ENCODE results near the gene LANCL3. TPM values are rescaled to one million over a fixed set of nuclear protein-coding genes. Genes with fewer than 3 reads are reported as not detected.

LANCL3 gene
- total RNA-seq, 1 experiment from 2014 or later: 0.48 TPM

GRCh38 chrX:37607243-37607642, 35.8 kb downstream of the LANCL3 start:
- POLR2A ChIA-PET: no interaction called here
- H3K36me3 Mint-ChIP-seq: no peaks in the 10 kb centered on the region
- no peak for DNase-seq (ENCODE audit: low spot score)
- TF ChIP-seq ELF4 (CRISPR knock-in tag; IDR thresholded peaks at IDR 0.05; ENCODE audit: low read depth) (no peak), TCF7 (CRISPR knock-in tag; IDR thresholded peaks at IDR 0.05; ENCODE audit: low read depth) (no peak)
- TF ChIP-seq, protein P1, sequence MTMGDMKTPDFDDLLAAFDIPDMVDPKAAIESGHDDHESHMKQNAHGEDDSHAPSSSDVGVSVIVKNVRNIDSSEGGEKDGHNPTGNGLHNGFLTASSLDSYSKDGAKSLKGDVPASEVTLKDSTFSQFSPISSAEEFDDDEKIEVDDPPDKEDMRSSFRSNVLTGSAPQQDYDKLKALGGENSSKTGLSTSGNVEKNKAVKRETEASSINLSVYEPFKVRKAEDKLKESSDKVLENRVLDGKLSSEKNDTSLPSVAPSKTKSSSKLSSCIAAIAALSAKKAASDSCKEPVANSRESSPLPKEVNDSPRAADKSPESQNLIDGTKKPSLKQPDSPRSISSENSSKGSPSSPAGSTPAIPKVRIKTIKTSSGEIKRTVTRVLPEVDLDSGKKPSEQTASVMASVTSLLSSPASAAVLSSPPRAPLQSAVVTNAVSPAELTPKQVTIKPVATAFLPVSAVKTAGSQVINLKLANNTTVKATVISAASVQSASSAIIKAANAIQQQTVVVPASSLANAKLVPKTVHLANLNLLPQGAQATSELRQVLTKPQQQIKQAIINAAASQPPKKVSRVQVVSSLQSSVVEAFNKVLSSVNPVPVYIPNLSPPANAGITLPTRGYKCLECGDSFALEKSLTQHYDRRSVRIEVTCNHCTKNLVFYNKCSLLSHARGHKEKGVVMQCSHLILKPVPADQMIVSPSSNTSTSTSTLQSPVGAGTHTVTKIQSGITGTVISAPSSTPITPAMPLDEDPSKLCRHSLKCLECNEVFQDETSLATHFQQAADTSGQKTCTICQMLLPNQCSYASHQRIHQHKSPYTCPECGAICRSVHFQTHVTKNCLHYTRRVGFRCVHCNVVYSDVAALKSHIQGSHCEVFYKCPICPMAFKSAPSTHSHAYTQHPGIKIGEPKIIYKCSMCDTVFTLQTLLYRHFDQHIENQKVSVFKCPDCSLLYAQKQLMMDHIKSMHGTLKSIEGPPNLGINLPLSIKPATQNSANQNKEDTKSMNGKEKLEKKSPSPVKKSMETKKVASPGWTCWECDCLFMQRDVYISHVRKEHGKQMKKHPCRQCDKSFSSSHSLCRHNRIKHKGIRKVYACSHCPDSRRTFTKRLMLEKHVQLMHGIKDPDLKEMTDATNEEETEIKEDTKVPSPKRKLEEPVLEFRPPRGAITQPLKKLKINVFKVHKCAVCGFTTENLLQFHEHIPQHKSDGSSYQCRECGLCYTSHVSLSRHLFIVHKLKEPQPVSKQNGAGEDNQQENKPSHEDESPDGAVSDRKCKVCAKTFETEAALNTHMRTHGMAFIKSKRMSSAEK (CRISPR knock-in tag; IDR thresholded peaks at IDR 0.05; ENCODE audit: borderline replicate concordance): no peak
- ATAC-seq: no peak
- no peaks in the 10 kb centered on the region for H3K9me3 Mint-ChIP-seq
- H3K4me3 Mint-ChIP-seq: no peak overlapping the region
- H3K4me1 Mint-ChIP-seq: peaks cover 26% of the 10 kb centered on the region
- H3K27ac Mint-ChIP-seq: no peak overlapping the region
- H3K27me3 Mint-ChIP-seq (ENCODE audit: low read depth): no peaks in the 10 kb centered on the region; the same call in 1 of the 2 replicates
- CTCF ChIA-PET: no interaction called here

DNA sequence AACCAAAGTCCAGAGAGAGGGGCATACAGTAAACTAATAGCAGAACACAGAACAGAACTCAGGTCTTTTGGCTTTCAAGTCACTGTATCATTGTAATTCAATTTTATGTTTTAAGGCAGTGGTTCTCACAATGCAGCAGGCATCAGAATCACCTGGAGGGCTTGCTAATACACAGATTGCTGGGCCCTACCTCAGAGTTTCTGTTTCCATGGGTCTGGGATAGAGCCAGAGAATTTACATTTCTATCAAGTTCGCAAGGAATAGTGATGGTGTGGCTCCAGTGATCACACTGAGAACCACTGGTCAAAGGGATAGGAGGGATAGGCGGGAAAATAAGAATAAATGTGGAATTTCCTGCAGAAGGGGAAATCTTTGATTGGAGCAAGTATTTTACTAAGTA, 36.7 kb downstream of the LANCL3 start:
- H3K27ac Mint-ChIP-seq: 0 out of 2 replicates have a peak overlapping the region, but pooled peaks have one; percentile 63
- peaks cover 26% of the 10 kb centered on the region for H3K4me1 Mint-ChIP-seq
- ATAC-seq: peak; percentile 97
- H3K27me3 Mint-ChIP-seq (ENCODE audit: low read depth): no peaks in the 10 kb centered on the region; the same call in 1 of the 2 replicates
- ChIA-PET CTCF (no interaction called here), POLR2A (no interaction called here)
- H3K9me3 Mint-ChIP-seq: no peaks in the 10 kb centered on the region
- H3K36me3 Mint-ChIP-seq: no peaks in the 10 kb centered on the region
- H3K4me3 Mint-ChIP-seq: no peak overlapping the region
- TF ChIP-seq ZNF416 (CRISPR knock-in tag; IDR thresholded peaks at IDR 0.05) (no peak), ZNF423 (CRISPR knock-in tag; IDR thresholded peaks at IDR 0.05) (no peak), IRF2 (CRISPR knock-in tag; IDR thresholded peaks at IDR 0.05; ENCODE audit: borderline replicate concordance, low read depth) (no peak), ETV6 (CRISPR knock-in tag; IDR thresholded peaks at IDR 0.05) (no peak), ZNF671 (CRISPR knock-in tag; IDR thresholded peaks at IDR 0.05) (no peak), ATF6 (CRISPR knock-in tag; IDR thresholded peaks at IDR 0.05) (no peak), MLX (CRISPR knock-in tag; IDR thresholded peaks at IDR 0.05) (no peak)
- TF ChIP-seq, protein P2, sequence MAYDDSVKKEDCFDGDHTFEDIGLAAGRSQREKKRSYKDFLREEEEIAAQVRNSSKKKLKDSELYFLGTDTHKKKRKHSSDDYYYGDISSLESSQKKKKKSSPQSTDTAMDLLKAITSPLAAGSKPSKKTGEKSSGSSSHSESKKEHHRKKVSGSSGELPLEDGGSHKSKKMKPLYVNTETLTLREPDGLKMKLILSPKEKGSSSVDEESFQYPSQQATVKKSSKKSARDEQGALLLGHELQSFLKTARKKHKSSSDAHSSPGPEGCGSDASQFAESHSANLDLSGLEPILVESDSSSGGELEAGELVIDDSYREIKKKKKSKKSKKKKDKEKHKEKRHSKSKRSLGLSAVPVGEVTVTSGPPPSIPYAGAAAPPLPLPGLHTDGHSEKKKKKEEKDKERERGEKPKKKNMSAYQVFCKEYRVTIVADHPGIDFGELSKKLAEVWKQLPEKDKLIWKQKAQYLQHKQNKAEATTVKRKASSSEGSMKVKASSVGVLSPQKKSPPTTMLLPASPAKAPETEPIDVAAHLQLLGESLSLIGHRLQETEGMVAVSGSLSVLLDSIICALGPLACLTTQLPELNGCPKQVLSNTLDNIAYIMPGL (CRISPR knock-in tag; IDR thresholded peaks at IDR 0.05): no peak
- TF ChIP-seq, protein P3, sequence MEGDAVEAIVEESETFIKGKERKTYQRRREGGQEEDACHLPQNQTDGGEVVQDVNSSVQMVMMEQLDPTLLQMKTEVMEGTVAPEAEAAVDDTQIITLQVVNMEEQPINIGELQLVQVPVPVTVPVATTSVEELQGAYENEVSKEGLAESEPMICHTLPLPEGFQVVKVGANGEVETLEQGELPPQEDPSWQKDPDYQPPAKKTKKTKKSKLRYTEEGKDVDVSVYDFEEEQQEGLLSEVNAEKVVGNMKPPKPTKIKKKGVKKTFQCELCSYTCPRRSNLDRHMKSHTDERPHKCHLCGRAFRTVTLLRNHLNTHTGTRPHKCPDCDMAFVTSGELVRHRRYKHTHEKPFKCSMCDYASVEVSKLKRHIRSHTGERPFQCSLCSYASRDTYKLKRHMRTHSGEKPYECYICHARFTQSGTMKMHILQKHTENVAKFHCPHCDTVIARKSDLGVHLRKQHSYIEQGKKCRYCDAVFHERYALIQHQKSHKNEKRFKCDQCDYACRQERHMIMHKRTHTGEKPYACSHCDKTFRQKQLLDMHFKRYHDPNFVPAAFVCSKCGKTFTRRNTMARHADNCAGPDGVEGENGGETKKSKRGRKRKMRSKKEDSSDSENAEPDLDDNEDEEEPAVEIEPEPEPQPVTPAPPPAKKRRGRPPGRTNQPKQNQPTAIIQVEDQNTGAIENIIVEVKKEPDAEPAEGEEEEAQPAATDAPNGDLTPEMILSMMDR (IDR thresholded peaks at IDR 0.05): no peak
- TF ChIP-seq, protein P4, sequence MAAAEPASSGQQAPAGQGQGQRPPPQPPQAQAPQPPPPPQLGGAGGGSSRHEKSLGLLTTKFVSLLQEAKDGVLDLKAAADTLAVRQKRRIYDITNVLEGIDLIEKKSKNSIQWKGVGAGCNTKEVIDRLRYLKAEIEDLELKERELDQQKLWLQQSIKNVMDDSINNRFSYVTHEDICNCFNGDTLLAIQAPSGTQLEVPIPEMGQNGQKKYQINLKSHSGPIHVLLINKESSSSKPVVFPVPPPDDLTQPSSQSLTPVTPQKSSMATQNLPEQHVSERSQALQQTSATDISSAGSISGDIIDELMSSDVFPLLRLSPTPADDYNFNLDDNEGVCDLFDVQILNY (CRISPR knock-in tag; IDR thresholded peaks at IDR 0.05): no peak
- peak; percentile 11 for DNase-seq (ENCODE audit: low spot score)

All from WTC11 (cell line).